H9 (cell line): ENCODE data around the gene SLC25A29. TPM values are rescaled to one million over a fixed set of nuclear protein-coding genes. Genes with fewer than 3 reads are reported as not detected.
A peak's percentile ranks its signal among the peaks of the same experiment; 100 is the strongest.

Experiments used
- DNase-seq: peaks from one replicate; pipeline ENCODE4 v3.0.0-alpha.2; 2017
- H2AFZ ChIP-seq: one replicate; pipeline ENCODE4 v1.6.1; 2013; ENCODE audit warnings: mild to moderate bottlenecking, low read length, control low read depth, moderate library complexity
- H2AK5ac ChIP-seq: 2 replicates; pipeline ENCODE4 v1.6.1; 2013; ENCODE audit warnings: low read length, control low read depth, mixed read lengths; ENCODE audit not compliant: insufficient read length
- H2BK120ac ChIP-seq: one replicate; pipeline ENCODE4 v1.6.1; 2013; ENCODE audit warnings: low read depth, mild to moderate bottlenecking, low read length, control low read depth, inconsistent platforms; ENCODE audit not compliant: poor library complexity, severe bottlenecking
- H2BK12ac ChIP-seq: 2 replicates; pipeline ENCODE4 v1.6.1; 2013; ENCODE audit warnings: low read length, control low read depth, mixed read lengths, low read depth; ENCODE audit not compliant: insufficient read length
- H2BK15ac ChIP-seq: 2 replicates; pipeline ENCODE4 v1.6.1; 2013; ENCODE audit warnings: low read depth, low read length, control low read depth
- H2BK20ac ChIP-seq: one replicate; pipeline ENCODE4 v1.6.1; 2013; ENCODE audit warnings: low read depth, mild to moderate bottlenecking, low read length, control low read depth, inconsistent platforms; ENCODE audit not compliant: poor library complexity, severe bottlenecking
- H2BK5ac ChIP-seq: 2 replicates; pipeline ENCODE4 v1.6.1; 2013; ENCODE audit warnings: low read length, control low read depth, mixed read lengths; ENCODE audit not compliant: insufficient read length
- H3K14ac ChIP-seq: 2 replicates; pipeline ENCODE4 v1.6.1; 2013; ENCODE audit warnings: low read length, control low read depth; ENCODE audit not compliant: insufficient read depth
- H3K18ac ChIP-seq: 2 replicates; pipeline ENCODE4 v1.6.1; 2013; ENCODE audit warnings: low read depth, mild to moderate bottlenecking, mixed read lengths, low read length, control low read depth; ENCODE audit not compliant: insufficient read length
- H3K23ac ChIP-seq: 2 replicates; pipeline ENCODE4 v1.6.1; 2013; ENCODE audit warnings: low read length, control low read depth, mixed read lengths, low read depth; ENCODE audit not compliant: insufficient read length
- H3K23me2 ChIP-seq: 2 replicates; pipeline ENCODE4 v1.6.1; 2013; ENCODE audit warnings: low read depth, mild to moderate bottlenecking, mixed read lengths, low read length, control low read depth; ENCODE audit not compliant: insufficient read length, poor library complexity, severe bottlenecking
- H3K27ac ChIP-seq: 2 replicates; pipeline ENCODE4 v1.5.1; 2013; ENCODE audit warnings: low read length, control low read depth, mixed read lengths, low read depth; ENCODE audit not compliant: insufficient read length
- H3K27me3 ChIP-seq: 2 replicates; pipeline ENCODE4 v1.6.1; 2013; ENCODE audit warnings: low read length, control low read depth, inconsistent platforms; ENCODE audit not compliant: insufficient read depth
- H3K4ac ChIP-seq: 2 replicates; pipeline ENCODE4 v1.6.1; 2013; ENCODE audit warnings: low read depth, mild to moderate bottlenecking, control low read depth, inconsistent platforms, low read length, moderate library complexity
- H3K4me1 ChIP-seq: 2 replicates; pipeline ENCODE4 v1.6.1; 2013; ENCODE audit warnings: low read length, control low read depth, inconsistent platforms; ENCODE audit not compliant: insufficient read depth
- H3K4me2 ChIP-seq: 2 replicates; pipeline ENCODE4 v1.6.1; 2013; ENCODE audit warnings: low read length, control low read depth, mixed read lengths; ENCODE audit not compliant: insufficient read length, insufficient read depth
- H3K56ac ChIP-seq: 2 replicates; pipeline ENCODE4 v1.6.1; 2013; ENCODE audit warnings: low read depth, mild to moderate bottlenecking, mixed read lengths, low read length, control low read depth; ENCODE audit not compliant: insufficient read length
- H3K79me1 ChIP-seq: 2 replicates; pipeline ENCODE4 v1.6.1; 2013; ENCODE audit warnings: low read depth, mild to moderate bottlenecking, moderate library complexity, low read length, control low read depth, inconsistent platforms; ENCODE audit not compliant: insufficient read depth, poor library complexity, severe bottlenecking
- H3K79me2 ChIP-seq: 2 replicates; pipeline ENCODE4 v1.6.1; 2013; ENCODE audit warnings: low read length, control low read depth, inconsistent platforms; ENCODE audit not compliant: insufficient read depth
- H3K9ac ChIP-seq: 2 replicates; pipeline ENCODE4 v1.6.1; 2013; ENCODE audit warnings: low read length, control low read depth, mixed read lengths; ENCODE audit not compliant: insufficient read length; ENCODE audit errors: extremely low read depth
- H3K9me3 ChIP-seq: one replicate; pipeline ENCODE4 v1.6.1; 2013; ENCODE audit warnings: low read depth, low read length, inconsistent platforms; ENCODE audit not compliant: control insufficient read depth
- H3T11ph ChIP-seq: one replicate; pipeline ENCODE4 v1.6.1; 2013; ENCODE audit warnings: mild to moderate bottlenecking, low read length, control low read depth, inconsistent platforms
- H4K20me1 ChIP-seq: one replicate; pipeline ENCODE4 v1.6.1; 2013; ENCODE audit not compliant: control insufficient read depth, insufficient read length, insufficient read depth
- H4K5ac ChIP-seq: 2 replicates; pipeline ENCODE4 v1.6.1; 2013; ENCODE audit warnings: low read depth, mild to moderate bottlenecking, mixed read lengths, low read length, control low read depth; ENCODE audit not compliant: insufficient read length
- H4K8ac ChIP-seq: replicated peaks from 2 replicates; pipeline ENCODE4 v1.6.1; 2013; ENCODE audit warnings: low read length, control low read depth, mixed read lengths, low read depth; ENCODE audit not compliant: insufficient read length
- H4K91ac ChIP-seq: 2 replicates; pipeline ENCODE4 v1.6.1; 2013; ENCODE audit warnings: low read depth, mild to moderate bottlenecking, moderate library complexity, mixed read lengths, low read length, control low read depth; ENCODE audit not compliant: insufficient read length
- H3K27ac Mint-ChIP-seq, 3 experiments: 2 replicates in 2 of 3; 3 replicates in 1 of 3; pipeline ENCODE4 v1.8.0; 2020 to 2021; ENCODE audit warnings: mixed read lengths in 3 of 3, mild to moderate bottlenecking in 1 of 3, moderate library complexity in 1 of 3
- H3K27me3 Mint-ChIP-seq: 2 replicates; pipeline ENCODE4 v1.8.0; 2021; ENCODE audit warnings: low read depth, mild to moderate bottlenecking, moderate library complexity, mixed read lengths
- H3K36me3 Mint-ChIP-seq, 3 experiments: 2 replicates in 2 of 3; 3 replicates in 1 of 3; pipeline ENCODE4 v1.8.0; 2020 to 2021; ENCODE audit warnings: low read depth in 3 of 3, mixed read lengths in 3 of 3; ENCODE audit not compliant: insufficient read depth in 1 of 3
- H3K4me1 Mint-ChIP-seq, 2 experiments: 2 replicates each; pipeline ENCODE4 v1.8.0; 2020; ENCODE audit warnings: mixed read lengths in 2 of 2
- H3K4me3 Mint-ChIP-seq, 2 experiments: 2 replicates in 1 of 2; 3 replicates in 1 of 2; pipeline ENCODE4 v1.8.0; 2020 to 2021; ENCODE audit warnings: mild to moderate bottlenecking in 2 of 2, mixed read lengths in 2 of 2, moderate library complexity in 1 of 2
- H3K9me3 Mint-ChIP-seq, 2 experiments: 2 replicates in 1 of 2; 3 replicates in 1 of 2; pipeline ENCODE4 v1.8.0; 2020; ENCODE audit warnings: mild to moderate bottlenecking in 2 of 2, mixed read lengths in 2 of 2, moderate library complexity in 1 of 2
- CTCF ChIP-seq: fragments of 200-600 bp; sonication (generic); conservative IDR thresholded peaks from 3 replicates; pipeline ENCODE4 v1.8.0; 2021; ENCODE audit warnings: antibody characterized with exemption, mild to moderate bottlenecking
- WGBS: extraction: QIAGEN DNeasy Blood & Tissue Kit; methylation state at CpG from one replicate; pipeline ENCODE4 v1.1.7; 2013; ENCODE audit warnings: missing lambda C conversion rate, low lambda C conversion rate, mixed read lengths; ENCODE audit not compliant: insufficient read length; ENCODE audit errors: extremely low coverage; 5-methylcytosine and 5-hydroxymethylcytosine counted together
- total RNA-seq: library from RNA; stranded (reverse); gene quantifications from 2 replicates; pipeline ENCODE4 v1.2.1, GENCODE V29; 2021

Gene SLC25A29
- total RNA-seq, 1 experiment from 2014 or later: 175 TPM

- H3K56ac ChIP-seq: no peak overlapping the region
- no peak overlapping the region for H3K27ac ChIP-seq
- Mint-ChIP-seq H3K36me3 (peaks cover 28 to 57% (median 42%) of the 10 kb centered on the region in 3 experiments; a peak in 6 of 7 replicates), H3K27ac (peak overlapping the region in 1 of 3 experiments; percentile 45; a peak in 2 of 7 replicates), H3K4me3 (no peak overlapping the region), H3K4me1 (peaks cover 29 to 30% of the 10 kb centered on the region in 2 experiments), H3K27me3 (no peaks in the 10 kb centered on the region), H3K9me3 (no peaks in the 10 kb centered on the region; a peak in 1 of 5 replicates)
- H3K4me1 ChIP-seq: no peaks in the 10 kb centered on the region
- no peak overlapping the region for H4K5ac ChIP-seq
- peaks cover 24% of the 10 kb centered on the region; the same call in 1 of the 2 replicates for H3K79me2 ChIP-seq
- no peak overlapping the region for H2BK15ac ChIP-seq
- no peak for DNase-seq
- H3K79me1 ChIP-seq: peaks cover 6% of the 10 kb centered on the region
- no peak overlapping the region for H3K4ac ChIP-seq
- no CpG with 5 or more reads among the region's 7 CpGs for WGBS
- no peak overlapping the region for H3K9ac ChIP-seq
- H3K9me3 ChIP-seq: no peaks in the 10 kb centered on the region
- no peak overlapping the region for H3K14ac ChIP-seq
- H3T11ph ChIP-seq: no peak overlapping the region
- H3K23ac ChIP-seq: no peak overlapping the region
- no peak overlapping the region for H2AK5ac ChIP-seq
- H2BK5ac ChIP-seq: no peak overlapping the region
- no peak overlapping the region for H2BK12ac ChIP-seq
- H3K4me2 ChIP-seq: no peak overlapping the region
- H4K20me1 ChIP-seq: no peaks in the 10 kb centered on the region
- TF ChIP-seq CTCF: no peak
- no peak overlapping the region for H4K91ac ChIP-seq
- no peaks in the 10 kb centered on the region for H3K27me3 ChIP-seq
- H3K18ac ChIP-seq: no peak overlapping the region
- H2AFZ ChIP-seq: no peak overlapping the region
- no peak overlapping the region for H4K8ac ChIP-seq
- H2BK20ac ChIP-seq: no peak overlapping the region
- no peak overlapping the region for H2BK120ac ChIP-seq
- no peaks in the 10 kb centered on the region for H3K23me2 ChIP-seq
These were observed 38.3 kb downstream of the SLC25A29 start for GRCh38 chr14:100267990-100268389.
